Measurements from ENCODE around the gene PLEKHB1. TPM values are rescaled to one million over a fixed set of nuclear protein-coding genes. Genes with fewer than 3 reads are reported as not detected.

PLEKHB1 gene
- total RNA-seq, 4 donors from 2014 or later = 35.5 to 58.1 (median 45.7) TPM

DNA sequence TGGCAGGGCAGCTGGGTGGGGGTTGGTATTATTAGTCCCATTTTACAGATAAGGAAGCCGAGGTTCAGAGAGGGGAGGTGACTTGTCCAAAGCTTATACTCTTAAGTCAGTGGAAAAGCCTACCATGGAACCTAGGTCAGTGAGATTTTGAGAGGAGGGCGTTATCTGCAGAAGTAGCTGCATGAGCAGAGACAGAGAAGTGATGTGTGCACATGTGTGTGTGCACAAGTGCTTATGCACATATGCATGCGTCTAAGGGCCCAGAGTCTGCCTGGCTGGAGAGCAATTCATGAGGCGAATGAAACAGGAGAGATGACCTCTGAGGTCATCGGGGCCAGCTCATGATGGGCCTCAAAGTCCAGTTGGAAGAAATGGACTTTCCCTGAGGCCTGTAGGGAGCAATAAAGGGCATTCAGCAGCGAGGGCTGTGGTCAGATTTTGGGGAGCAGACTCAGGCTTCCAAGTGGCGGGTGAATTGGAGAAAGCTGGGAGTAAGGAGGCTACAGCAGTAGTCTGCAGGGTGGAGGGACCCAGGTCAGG, 8.2 kb downstream of the PLEKHB1 start:
- intact Hi-C loops (cut with DNase I) = no loop called here
- no peak overlapping the region for H3K4me3 ChIP-seq
- 93% methylated on average over 7 of the region's 7 CpGs for WGBS
- no peak for DNase-seq (ENCODE audit: extremely low spot score)
- peaks cover 0 to 5% (median 0%) of the 10 kb centered on the region in 4 donors for H3K36me3 ChIP-seq
- no peaks in the 10 kb centered on the region for H3K27me3 ChIP-seq
- TF ChIP-seq POLR2A (IDR thresholded peaks at IDR 0.05; ENCODE audit: low read depth) = no peak
- no peak for TF ChIP-seq POLR2AphosphoS5 (IDR thresholded peaks at IDR 0.05)
- TF ChIP-seq EP300 (IDR thresholded peaks at IDR 0.05) = no peak
- TF ChIP-seq, protein P1, sequence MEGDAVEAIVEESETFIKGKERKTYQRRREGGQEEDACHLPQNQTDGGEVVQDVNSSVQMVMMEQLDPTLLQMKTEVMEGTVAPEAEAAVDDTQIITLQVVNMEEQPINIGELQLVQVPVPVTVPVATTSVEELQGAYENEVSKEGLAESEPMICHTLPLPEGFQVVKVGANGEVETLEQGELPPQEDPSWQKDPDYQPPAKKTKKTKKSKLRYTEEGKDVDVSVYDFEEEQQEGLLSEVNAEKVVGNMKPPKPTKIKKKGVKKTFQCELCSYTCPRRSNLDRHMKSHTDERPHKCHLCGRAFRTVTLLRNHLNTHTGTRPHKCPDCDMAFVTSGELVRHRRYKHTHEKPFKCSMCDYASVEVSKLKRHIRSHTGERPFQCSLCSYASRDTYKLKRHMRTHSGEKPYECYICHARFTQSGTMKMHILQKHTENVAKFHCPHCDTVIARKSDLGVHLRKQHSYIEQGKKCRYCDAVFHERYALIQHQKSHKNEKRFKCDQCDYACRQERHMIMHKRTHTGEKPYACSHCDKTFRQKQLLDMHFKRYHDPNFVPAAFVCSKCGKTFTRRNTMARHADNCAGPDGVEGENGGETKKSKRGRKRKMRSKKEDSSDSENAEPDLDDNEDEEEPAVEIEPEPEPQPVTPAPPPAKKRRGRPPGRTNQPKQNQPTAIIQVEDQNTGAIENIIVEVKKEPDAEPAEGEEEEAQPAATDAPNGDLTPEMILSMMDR (IDR thresholded peaks at IDR 0.05) = no peak
- H3K4me1 ChIP-seq = peaks cover 0 to 3% (median 0%) of the 10 kb centered on the region in 4 donors
- H3K27ac ChIP-seq (replicated peaks in 1 of 4) = no peak overlapping the region
- H3K9me3 ChIP-seq = no peaks in the 10 kb centered on the region

DNA sequence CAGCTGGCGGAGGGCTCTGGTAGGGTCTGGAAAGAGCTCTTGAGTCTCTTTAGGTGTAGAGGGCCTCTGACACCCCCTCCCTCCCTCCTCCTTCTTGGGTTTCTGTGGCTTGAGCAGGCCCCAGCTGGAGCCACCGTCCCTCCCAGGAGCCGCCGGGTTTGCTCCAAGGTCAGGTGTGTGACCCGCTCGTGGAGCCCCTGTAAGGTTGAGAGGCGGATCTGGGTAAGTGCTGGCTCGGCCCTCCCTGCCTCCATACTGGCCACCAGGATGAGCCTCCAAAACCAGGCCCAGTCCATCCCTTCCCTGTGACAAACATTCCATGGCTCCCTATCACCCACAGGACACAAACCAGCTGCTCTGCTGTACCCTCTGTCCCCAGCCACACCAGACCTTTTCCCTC, 9.3 kb downstream of the PLEKHB1 start:
- TF ChIP-seq POLR2A (IDR thresholded peaks at IDR 0.05; ENCODE audit: low read depth) (no peak), EP300 (IDR thresholded peaks at IDR 0.05) (no peak), POLR2AphosphoS5 (IDR thresholded peaks at IDR 0.05) (no peak)
- TF ChIP-seq, protein P1 (IDR thresholded peaks at IDR 0.05) = no peak
- Histone ChIP-seq H3K27ac (replicated peaks in 1 of 4) (no peak overlapping the region), H3K27me3 (no peaks in the 10 kb centered on the region), H3K36me3 (peaks cover 0 to 5% (median 0%) of the 10 kb centered on the region in 4 donors), H3K4me3 (no peak overlapping the region), H3K9me3 (no peaks in the 10 kb centered on the region), H3K4me1 (peaks cover 3 to 9% (median 6%) of the 10 kb centered on the region in 4 donors)
- WGBS = 95% methylated on average over 8 of the region's 8 CpGs
- no peak for DNase-seq (ENCODE audit: extremely low spot score)
- intact Hi-C loops (cut with DNase I) = no loop called here

DNA sequence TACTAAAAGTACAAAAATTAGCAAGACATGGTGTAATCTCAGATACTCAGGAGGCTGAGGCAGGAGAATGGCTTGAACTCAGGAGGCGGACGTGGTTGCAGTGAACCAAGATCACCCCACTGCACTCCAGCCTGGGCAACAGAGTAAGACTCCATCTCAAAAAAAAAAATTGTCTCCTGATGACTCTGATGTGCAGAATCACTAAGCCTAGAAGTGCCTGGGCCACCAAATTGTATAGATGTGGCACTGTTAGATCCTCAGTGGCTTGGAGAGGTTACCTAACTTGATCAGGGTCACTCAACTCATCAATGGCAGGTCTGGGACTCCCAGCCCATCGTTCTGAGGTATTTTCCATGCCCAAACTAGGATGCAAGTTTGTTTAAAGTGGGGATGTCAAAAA, 10.6 kb downstream of the PLEKHB1 start:
- WGBS = 91% methylated on average over 3 of the region's 3 CpGs
- intact Hi-C loops (cut with DNase I) = no loop called here

DNA sequence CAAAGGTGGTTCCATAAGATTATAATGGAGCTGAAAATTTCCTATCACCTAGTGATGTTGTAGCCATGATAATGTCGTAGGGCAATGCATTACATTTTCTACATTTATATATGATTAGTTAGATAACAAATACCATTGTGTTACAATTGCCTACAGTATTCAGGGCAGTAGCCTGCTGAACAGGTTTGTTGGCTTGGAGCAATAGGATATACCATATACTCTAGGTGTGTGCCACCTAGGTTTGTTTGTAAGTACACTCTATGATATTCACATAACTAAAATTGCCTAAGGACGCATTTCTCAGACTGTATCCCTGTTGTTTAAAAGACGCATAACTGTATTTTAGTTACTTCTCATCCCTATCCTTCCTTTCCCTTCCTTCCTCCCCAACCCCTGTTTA, 13.6 kb downstream of the PLEKHB1 start:
- 94% methylated on average over 3 of the region's 3 CpGs for WGBS
- DNase-seq (ENCODE audit: extremely low spot score) = no peak
- H3K4me1 ChIP-seq = peaks cover 19 to 28% (median 24%) of the 10 kb centered on the region in 4 donors
- intact Hi-C loops (cut with DNase I) = loop anchor here (2.0 to 5.0 kb wide), 2 partner anchors 257 to 308 kb away; no protein-coding TSS in a partner anchor
- peaks cover 0 to 5% (median 0%) of the 10 kb centered on the region in 4 donors for H3K36me3 ChIP-seq
- H3K9me3 ChIP-seq = no peaks in the 10 kb centered on the region
- no peaks in the 10 kb centered on the region for H3K27me3 ChIP-seq
- H3K4me3 ChIP-seq = no peak overlapping the region
- no peak overlapping the region for H3K27ac ChIP-seq (replicated peaks in 1 of 4)
- no peak for TF ChIP-seq POLR2AphosphoS5 (IDR thresholded peaks at IDR 0.05)
- TF ChIP-seq, protein P1 (IDR thresholded peaks at IDR 0.05) = no peak
- no peak for TF ChIP-seq POLR2A (IDR thresholded peaks at IDR 0.05; ENCODE audit: low read depth)
- no peak for TF ChIP-seq EP300 (IDR thresholded peaks at IDR 0.05)

More for the DNA sequence above, 10.6 kb downstream of the PLEKHB1 start:
- Histone ChIP-seq H3K27ac (replicated peaks in 1 of 4) (no peak overlapping the region), H3K27me3 (no peaks in the 10 kb centered on the region), H3K4me3 (no peak overlapping the region), H3K4me1 (peaks cover 8 to 18% (median 14%) of the 10 kb centered on the region in 4 donors), H3K9me3 (no peaks in the 10 kb centered on the region), H3K36me3 (peaks cover 0 to 5% (median 0%) of the 10 kb centered on the region in 4 donors)
- DNase-seq (ENCODE audit: extremely low spot score) = no peak
- TF ChIP-seq EP300 (IDR thresholded peaks at IDR 0.05) (no peak), POLR2AphosphoS5 (IDR thresholded peaks at IDR 0.05) (no peak), POLR2A (IDR thresholded peaks at IDR 0.05; ENCODE audit: low read depth) (no peak)
- TF ChIP-seq, protein P1 (IDR thresholded peaks at IDR 0.05) = no peak

Measured in esophagus muscularis mucosa (tissue), 4 donors.